Limb (tissue), 2 donors: ENCODE data around the gene SLCO4A1.
"Not testable (repeated sequence)": the region's sequence is repeated elsewhere in the genome, so short reads cannot be mapped to it uniquely, and the experiment has no call there.

Source experiments
- DNase-seq, 2 donors: peaks; one replicate each; pipeline ENCODE4 v3.0.0-alpha.2; 2016; ENCODE audit errors: extremely low spot score in 2 of 2

The SLCO4A1 gene

GRCh38 chr20:62665153-62665754 lies 23.0 kb downstream of the SLCO4A1 start:
- no peak for DNase-seq

- DNase-seq = no peak
Measured at GRCh38 chr20:62665826-62666735, 23.8 kb downstream of the SLCO4A1 start.

GRCh38 chr20:62666736-62667529 lies 24.6 kb downstream of the SLCO4A1 start:
- peak in 1 of 2 donors; percentile 57 for DNase-seq

- DNase-seq = no peak
Measured at GRCh38 chr20:62667530-62668440, 25.5 kb downstream of the SLCO4A1 start.

GRCh38 chr20:62668441-62669027 lies 26.2 kb downstream of the SLCO4A1 start:
- DNase-seq = peak; percentile 77 to 85

GRCh38 chr20:62669249-62669648 lies 26.9 kb downstream of the SLCO4A1 start:
- no peak for DNase-seq

- DNase-seq = no peak
Measured at GRCh38 chr20:62670156-62670555, 27.9 kb downstream of the SLCO4A1 start.

- DNase-seq = no peak
Measured at GRCh38 chr20:62670998-62671397, 28.7 kb downstream of the SLCO4A1 start.

- no peak for DNase-seq
Measured at GRCh38 chr20:62671765-62672164, 29.5 kb downstream of the SLCO4A1 start.

GRCh38 chr20:62674370-62674769 lies 32.1 kb downstream of the SLCO4A1 start:
- DNase-seq = no peak

- DNase-seq = no peak
Measured at GRCh38 chr20:62675156-62675876, 33.0 kb downstream of the SLCO4A1 start.

- no peak for DNase-seq
Measured at GRCh38 chr20:62675877-62676260, 33.6 kb downstream of the SLCO4A1 start.

- DNase-seq = no peak
Measured at GRCh38 chr20:62676976-62677375, 34.7 kb downstream of the SLCO4A1 start.

GRCh38 chr20:62677678-62678077 lies 35.4 kb downstream of the SLCO4A1 start:
- no peak for DNase-seq

GRCh38 chr20:62678553-62678952 lies 36.2 kb downstream of the SLCO4A1 start:
- DNase-seq = no peak

- DNase-seq = no peak
Measured at GRCh38 chr20:62679978-62680589, 37.8 kb downstream of the SLCO4A1 start.

GRCh38 chr20:62682912-62683517 lies 40.7 kb downstream of the SLCO4A1 start:
- no peak for DNase-seq

- not testable (repeated sequence) for DNase-seq
Measured at GRCh38 chr20:62683660-62684322, 41.5 kb downstream of the SLCO4A1 start.
